Transverse colon (tissue), 4 donors: ENCODE results near the gene NUTF2. TPM values are rescaled to one million over a fixed set of nuclear protein-coding genes. Genes with fewer than 3 reads are reported as not detected.

ENCODE experiments used
- DNase-seq: peaks from one replicate; pipeline ENCODE4 v3.0.0-alpha.2; 2019
- H3K27ac ChIP-seq, 4 donors: fragments of 200-600 bp; sonication (generic); 2 replicates each; pipeline ENCODE4 v1.5.1; 2016 to 2018; ENCODE audit warnings: inconsistent platforms in 4 of 4
- H3K27me3 ChIP-seq: fragments of 200-600 bp; sonication (generic); 2 replicates; pipeline ENCODE4 v1.5.1; 2017; ENCODE audit warnings: inconsistent platforms
- H3K36me3 ChIP-seq, 4 donors: fragments of 200-600 bp; sonication (generic); 2 replicates each; pipeline ENCODE4 v1.5.1; 2017 to 2019; ENCODE audit warnings: inconsistent platforms in 4 of 4
- H3K4me1 ChIP-seq, 4 donors: fragments of 200-600 bp; sonication (generic); 2 replicates each; pipeline ENCODE4 v1.5.1; 2017 to 2020; ENCODE audit warnings: inconsistent platforms in 4 of 4
- H3K4me3 ChIP-seq, 4 donors: fragments of 200-600 bp; sonication (generic); 1 replicate in 1 of 4; 2 replicates in 3 of 4; pipeline versions ENCODE4 v1.5.1 to v1.6.1; 2017 to 2019; ENCODE audit warnings: inconsistent platforms in 4 of 4
- H3K9me3 ChIP-seq, 2 donors: fragments of 200-600 bp; sonication (generic); 2 replicates each; pipeline ENCODE4 v1.5.1; 2017 to 2019; ENCODE audit warnings: inconsistent platforms in 2 of 2
- CTCF ChIP-seq, 5 experiments: fragments of 200-600 bp in 3 of 5; fragments of 450-650 bp in 2 of 5; sonication (generic) in 3 of 5; IDR thresholded peaks; 1 replicate in 2 of 5; 2 replicates in 3 of 5; pipeline ENCODE4 v1.5.1; 2016 to 2017; ENCODE audit warnings: antibody characterized with exemption in 5 of 5, inconsistent platforms in 3 of 5, mild to moderate bottlenecking in 2 of 5, moderate library complexity in 1 of 5
- EP300 ChIP-seq: sonication (generic); formaldehyde crosslinking; IDR thresholded peaks from one replicate; pipeline ENCODE4 v1.6.1; 2017; ENCODE audit warnings: antibody characterized with exemption, low read depth
- POLR2A ChIP-seq: fragments of 450-650 bp; IDR thresholded peaks from one replicate; pipeline ENCODE4 v1.6.1; 2016; ENCODE audit warnings: antibody characterized with exemption, mild to moderate bottlenecking, moderate library complexity
- POLR2AphosphoS5 ChIP-seq, 3 donors: sonication (generic); formaldehyde crosslinking; IDR thresholded peaks; one replicate each; pipeline ENCODE4 v1.6.1; 2016; ENCODE audit warnings: antibody characterized with exemption in 3 of 3
- WGBS, 2 donors: methylation state at CpG; one replicate each; pipeline ENCODE4 v1.1.5; 2018; ENCODE audit warnings: low coverage in 1 of 2; 5-methylcytosine and 5-hydroxymethylcytosine counted together
- in situ Hi-C, 4 donors: fragments of 200-750 bp; cut with MboI; loops; one replicate each; pipeline versions ENCODE4 v1.15.0 to v1.15.1; 2017; ENCODE audit warnings: low sequenced_read_pairs in 3 of 4, low pct_ligation_motif_present in 1 of 4, low pct_unique_long_range_greater_than_20kb in 1 of 4
- intact Hi-C: fragments of 100-400 bp; cut with DNase I; formaldehyde crosslinking; loops from one replicate; pipeline ENCODE4 v1.15.1; 2023; ENCODE audit warnings: low total_unique reads
- total RNA-seq, 4 donors: library from RNA; depleted of rRNA; stranded (reverse); fragments of >200 nt; gene quantifications; one replicate each; pipeline ENCODE4 v1.1.0, GENCODE V29; 2016

Gene NUTF2
- total RNA-seq, 4 donors from 2014 or later: 75.2 to 131 (median 89.0) TPM

GRCh38 chr16:67822511-67822910 is 24.2 kb upstream of the NUTF2 start:
- no peaks in the 10 kb centered on the region for H3K4me1 ChIP-seq
- H3K27ac ChIP-seq: no peak overlapping the region
- no peak overlapping the region for H3K4me3 ChIP-seq
- intact Hi-C loops: no loop called here
- H3K27me3 ChIP-seq: no peaks in the 10 kb centered on the region
- no peak for TF ChIP-seq EP300
- no peak for TF ChIP-seq POLR2A
- TF ChIP-seq CTCF (IDR thresholded peaks at IDR 0.05): no peak
- TF ChIP-seq POLR2AphosphoS5 (IDR thresholded peaks at IDR 0.05): no peak
- in situ Hi-C loops: no loop called here
- WGBS, 2 donors: 96 to 100% methylated on average over 1 to 2 of the region's 2 CpGs
- H3K36me3 ChIP-seq: no peaks in the 10 kb centered on the region
- no peaks in the 10 kb centered on the region for H3K9me3 ChIP-seq
- no peak for DNase-seq

- H3K9me3 ChIP-seq: no peaks in the 10 kb centered on the region
- intact Hi-C loops: no loop called here
- H3K4me1 ChIP-seq: no peaks in the 10 kb centered on the region
- DNase-seq: no peak
- no peak overlapping the region for H3K27ac ChIP-seq
- 95% methylated on average over 8 of the region's 8 CpGs; no CpG with 5 or more reads in 1 of the 2 donors for WGBS, 2 donors
- peaks cover 0 to 2% (median 0%) of the 10 kb centered on the region in 4 donors for H3K36me3 ChIP-seq
- TF ChIP-seq POLR2A (no peak), EP300 (no peak), CTCF (IDR thresholded peaks at IDR 0.05) (no peak), POLR2AphosphoS5 (IDR thresholded peaks at IDR 0.05) (no peak)
- H3K4me3 ChIP-seq: no peak overlapping the region
- H3K27me3 ChIP-seq: no peaks in the 10 kb centered on the region
- in situ Hi-C loops: no loop called here
Measured at GRCh38 chr16:67825119-67825518, 21.6 kb upstream of the NUTF2 start.

- H3K36me3 ChIP-seq: peaks cover 0 to 10% (median 0%) of the 10 kb centered on the region in 4 donors
- no peak for DNase-seq
- intact Hi-C loops: no loop called here
- no peaks in the 10 kb centered on the region for H3K9me3 ChIP-seq
- H3K4me3 ChIP-seq: no peak overlapping the region
- TF ChIP-seq POLR2A: no peak
- no peak for TF ChIP-seq EP300
- no peak for TF ChIP-seq CTCF (IDR thresholded peaks at IDR 0.05)
- TF ChIP-seq POLR2AphosphoS5 (IDR thresholded peaks at IDR 0.05): no peak
- no peaks in the 10 kb centered on the region for H3K4me1 ChIP-seq
- H3K27me3 ChIP-seq: no peaks in the 10 kb centered on the region
- 90% methylated on average over 14 of the region's 14 CpGs; no CpG with 5 or more reads in 1 of the 2 donors for WGBS, 2 donors
- in situ Hi-C loops: no loop called here
- no peak overlapping the region for H3K27ac ChIP-seq
Measured at GRCh38 chr16:67825906-67826305, 20.8 kb upstream of the NUTF2 start.

- 93% methylated on average over 4 of the region's 4 CpGs; no CpG with 5 or more reads in 1 of the 2 donors for WGBS, 2 donors
- peaks cover 0 to 10% (median 0%) of the 10 kb centered on the region in 4 donors for H3K36me3 ChIP-seq
Measured at GRCh38 chr16:67828651-67829050, 18.1 kb upstream of the NUTF2 start.

More at GRCh38 chr16:67828651-67829050, 18.1 kb upstream of the NUTF2 start:
- in situ Hi-C loops (no loop called here), intact Hi-C loops (no loop called here)
- no peak for DNase-seq
- TF ChIP-seq POLR2A (no peak), POLR2AphosphoS5 (IDR thresholded peaks at IDR 0.05) (no peak), CTCF (IDR thresholded peaks at IDR 0.05) (no peak), EP300 (no peak)
- Histone ChIP-seq H3K4me1 (peaks cover 0 to 12% (median 9%) of the 10 kb centered on the region in 4 donors), H3K27ac (no peak overlapping the region), H3K4me3 (no peak overlapping the region), H3K27me3 (no peaks in the 10 kb centered on the region), H3K9me3 (no peaks in the 10 kb centered on the region)
